ENCODE measurements around the gene CSF1R. TPM values are rescaled to one million over a fixed set of nuclear protein-coding genes. Genes with fewer than 3 reads are reported as not detected.

The CSF1R gene
- total RNA-seq, 2 experiments from 2014 or later = not detected

DNA sequence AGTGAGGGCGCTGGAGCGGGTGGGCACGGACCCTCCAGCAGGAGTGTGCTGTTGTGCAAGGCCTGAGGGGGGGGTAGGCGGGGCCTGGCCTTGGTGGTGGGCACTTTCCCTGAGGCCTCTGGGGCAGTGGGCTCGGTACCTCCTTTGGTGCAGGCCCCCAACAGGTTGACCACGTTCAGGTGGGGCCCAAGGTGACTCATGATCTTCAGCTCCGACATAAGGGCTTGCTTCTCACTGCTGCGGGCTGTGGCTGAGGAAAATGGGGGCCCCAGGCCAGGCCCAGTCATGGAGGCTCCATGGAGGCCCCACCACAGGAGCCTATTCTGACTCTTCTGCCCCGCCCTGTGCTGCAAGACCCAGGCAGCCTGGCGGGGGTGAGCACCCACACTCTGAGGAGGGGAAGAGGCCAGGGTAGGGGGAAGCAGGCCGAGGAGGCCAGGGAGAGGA lies 37.8 kb upstream of the CSF1R start:
- Mint-ChIP-seq H3K9me3 (no peaks in the 10 kb centered on the region), H3K4me1 (no peaks in the 10 kb centered on the region), H3K4me3 (no peak overlapping the region), H3K36me3 (no peaks in the 10 kb centered on the region), H3K27ac (no peak overlapping the region), H3K27me3 (no peaks in the 10 kb centered on the region)
- DNase-seq = no peak

DNA sequence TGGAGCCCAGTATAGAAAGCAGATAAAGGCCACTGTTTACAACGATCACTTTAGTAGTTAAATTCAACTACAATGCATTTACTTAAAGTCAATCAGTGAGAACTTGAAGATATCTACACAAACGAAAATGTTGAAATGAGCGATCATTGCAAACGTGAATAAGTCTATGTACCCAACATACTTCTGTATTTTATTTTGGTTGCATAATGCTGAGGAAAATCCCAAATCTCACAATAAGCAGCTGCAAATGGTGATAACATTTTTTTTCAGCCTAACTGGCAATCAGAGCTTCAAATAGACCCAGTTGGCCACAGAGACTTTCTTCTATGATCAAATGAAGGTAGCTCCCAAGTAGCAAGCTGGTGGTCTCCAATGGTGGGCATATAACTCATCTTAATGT lies 37.2 kb upstream of the CSF1R start:
- no peaks in the 10 kb centered on the region for H3K9me3 Mint-ChIP-seq

GRCh38 chr5:150122536-150123481 lies 36.5 kb upstream of the CSF1R start:
- H3K27me3 Mint-ChIP-seq = no peaks in the 10 kb centered on the region
- no peaks in the 10 kb centered on the region for H3K4me1 Mint-ChIP-seq
- no peaks in the 10 kb centered on the region for H3K36me3 Mint-ChIP-seq
- H3K27ac Mint-ChIP-seq = no peak overlapping the region
- H3K9me3 Mint-ChIP-seq = no peaks in the 10 kb centered on the region
- no peak overlapping the region for H3K4me3 Mint-ChIP-seq
- no peak for DNase-seq

More for the DNA sequence above, 37.2 kb upstream of the CSF1R start:
- H3K27me3 Mint-ChIP-seq = no peaks in the 10 kb centered on the region
- DNase-seq = no peak
- H3K4me1 Mint-ChIP-seq = no peaks in the 10 kb centered on the region
- H3K4me3 Mint-ChIP-seq = no peak overlapping the region
- H3K27ac Mint-ChIP-seq = no peak overlapping the region
- H3K36me3 Mint-ChIP-seq = no peaks in the 10 kb centered on the region

DNA sequence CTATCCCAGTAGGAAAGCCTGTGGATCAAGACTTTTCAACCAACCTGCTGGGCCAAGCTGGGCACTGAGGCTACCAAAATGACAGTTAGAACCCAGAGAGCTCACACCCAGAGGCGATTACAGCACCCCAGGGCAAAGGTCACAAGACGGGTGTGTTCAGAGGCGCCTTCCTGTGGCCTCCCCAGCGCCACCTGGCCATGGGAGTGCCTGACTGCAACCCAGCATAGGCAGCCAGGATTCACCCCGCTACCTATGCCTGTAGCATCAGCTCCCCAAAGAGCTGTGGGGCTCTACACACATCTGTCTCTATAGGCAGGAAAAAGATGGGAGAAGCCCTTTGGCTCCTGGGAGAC lies 35.8 kb upstream of the CSF1R start:
- H3K4me3 Mint-ChIP-seq = no peak overlapping the region
- peak; percentile 23 for DNase-seq
- H3K27ac Mint-ChIP-seq = no peak overlapping the region
- H3K27me3 Mint-ChIP-seq = no peaks in the 10 kb centered on the region
- no peaks in the 10 kb centered on the region for H3K36me3 Mint-ChIP-seq
- no peaks in the 10 kb centered on the region for H3K4me1 Mint-ChIP-seq
- no peaks in the 10 kb centered on the region for H3K9me3 Mint-ChIP-seq

- Mint-ChIP-seq H3K36me3 (no peaks in the 10 kb centered on the region), H3K4me1 (no peaks in the 10 kb centered on the region), H3K27ac (no peak overlapping the region), H3K4me3 (no peak overlapping the region), H3K9me3 (no peaks in the 10 kb centered on the region), H3K27me3 (no peaks in the 10 kb centered on the region)
- DNase-seq = no peak
Observed at GRCh38 chr5:150121448-150122157, 35.2 kb upstream of the CSF1R start.

GRCh38 chr5:150120617-150121447 lies 34.5 kb upstream of the CSF1R start:
- Mint-ChIP-seq H3K4me1 (no peaks in the 10 kb centered on the region), H3K4me3 (no peak overlapping the region), H3K27me3 (no peaks in the 10 kb centered on the region), H3K27ac (no peak overlapping the region), H3K36me3 (no peaks in the 10 kb centered on the region), H3K9me3 (no peaks in the 10 kb centered on the region)
- no peak for DNase-seq

DNA sequence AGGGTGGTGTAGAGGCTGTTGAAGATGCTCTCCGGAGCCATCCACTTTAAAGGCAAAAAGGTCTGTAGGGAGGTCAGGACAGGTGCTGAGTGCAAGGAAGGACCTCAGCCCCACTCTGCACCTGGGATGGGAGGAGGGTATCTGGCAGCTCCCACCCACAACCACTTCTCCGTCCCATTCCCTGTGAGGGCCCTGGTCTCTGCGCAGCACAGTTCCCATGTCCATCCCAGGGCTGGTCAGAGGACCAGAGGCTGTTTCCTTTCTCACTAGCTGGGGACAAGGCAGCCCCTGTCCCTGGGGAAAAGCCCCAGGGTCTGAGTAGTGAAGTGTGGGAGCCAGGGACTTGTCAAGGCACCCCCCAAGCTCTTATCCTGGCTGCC lies 33.7 kb upstream of the CSF1R start:
- Mint-ChIP-seq H3K27me3 (no peaks in the 10 kb centered on the region), H3K4me3 (no peak overlapping the region), H3K36me3 (no peaks in the 10 kb centered on the region), H3K4me1 (no peaks in the 10 kb centered on the region), H3K27ac (no peak overlapping the region), H3K9me3 (no peaks in the 10 kb centered on the region)
- no peak for DNase-seq

DNA sequence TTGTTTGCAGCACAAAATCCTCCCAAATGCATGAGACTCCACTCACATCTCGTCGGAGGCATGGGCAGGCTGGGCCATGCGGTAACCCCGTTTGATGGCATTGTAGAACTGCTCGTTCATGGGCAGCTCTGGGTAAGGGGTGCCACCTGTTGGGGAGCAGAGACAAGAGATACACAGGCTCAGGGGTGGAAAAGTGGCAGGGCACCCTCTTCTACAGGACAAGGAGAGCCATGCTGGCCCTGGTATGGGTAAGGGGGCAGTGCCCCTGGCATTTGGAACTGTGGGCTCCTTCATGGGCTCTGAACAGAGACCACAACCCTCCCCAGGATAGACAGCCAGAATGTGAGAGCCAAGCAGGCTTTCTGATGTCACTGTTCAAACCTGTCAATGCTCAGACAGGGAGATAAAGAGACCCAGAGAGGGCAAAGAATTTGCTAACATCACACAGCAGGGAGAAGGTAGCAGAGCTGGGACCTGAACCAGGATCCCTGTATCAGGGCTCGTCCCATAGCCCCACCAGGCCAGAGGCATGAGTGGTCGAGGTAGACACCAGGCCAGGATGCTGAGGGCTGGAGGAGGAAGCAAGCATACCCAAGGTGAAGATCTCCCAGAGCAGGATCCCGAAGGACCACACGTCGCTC lies 33.2 kb upstream of the CSF1R start:
- Mint-ChIP-seq H3K27ac (no peak overlapping the region), H3K27me3 (no peaks in the 10 kb centered on the region), H3K4me1 (no peaks in the 10 kb centered on the region), H3K4me3 (no peak overlapping the region), H3K9me3 (no peaks in the 10 kb centered on the region), H3K36me3 (no peaks in the 10 kb centered on the region)
- no peak for DNase-seq

DNA sequence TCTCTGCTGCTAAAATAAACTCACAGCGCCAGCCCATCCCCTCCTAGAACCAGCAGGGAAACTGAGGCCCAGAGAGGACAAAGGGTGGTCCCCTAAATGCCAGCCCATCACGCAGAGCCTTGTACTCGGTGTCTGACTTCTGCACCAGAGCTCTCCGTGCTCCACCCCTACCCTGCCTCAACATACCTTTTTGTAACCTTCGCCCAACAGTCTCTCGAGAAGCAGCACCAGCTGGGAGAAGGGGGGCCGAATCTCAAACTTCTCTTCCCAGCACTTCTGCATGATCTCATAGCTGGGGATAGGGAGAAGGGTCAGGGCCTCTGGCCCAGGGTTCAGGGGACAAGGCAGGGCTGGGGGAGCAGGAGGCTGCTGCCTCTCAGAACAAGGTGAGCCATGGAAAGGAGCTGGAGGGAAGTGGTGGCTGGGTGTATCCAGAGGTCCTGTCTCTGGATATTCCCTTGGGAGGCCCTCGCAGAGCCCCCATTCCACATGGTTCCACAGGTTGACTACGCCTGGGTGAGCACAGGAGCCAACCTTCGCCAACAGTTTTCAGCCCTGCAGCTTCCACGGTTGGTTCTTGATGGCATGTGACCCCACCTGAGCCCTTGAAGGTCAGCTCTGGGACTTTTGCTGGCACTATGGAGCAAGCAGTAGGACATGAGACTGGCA lies 32.3 kb upstream of the CSF1R start:
- Mint-ChIP-seq H3K4me1 (no peaks in the 10 kb centered on the region), H3K27ac (no peak overlapping the region), H3K9me3 (no peaks in the 10 kb centered on the region), H3K4me3 (no peak overlapping the region), H3K36me3 (no peaks in the 10 kb centered on the region), H3K27me3 (no peaks in the 10 kb centered on the region)
- no peak for DNase-seq

DNA sequence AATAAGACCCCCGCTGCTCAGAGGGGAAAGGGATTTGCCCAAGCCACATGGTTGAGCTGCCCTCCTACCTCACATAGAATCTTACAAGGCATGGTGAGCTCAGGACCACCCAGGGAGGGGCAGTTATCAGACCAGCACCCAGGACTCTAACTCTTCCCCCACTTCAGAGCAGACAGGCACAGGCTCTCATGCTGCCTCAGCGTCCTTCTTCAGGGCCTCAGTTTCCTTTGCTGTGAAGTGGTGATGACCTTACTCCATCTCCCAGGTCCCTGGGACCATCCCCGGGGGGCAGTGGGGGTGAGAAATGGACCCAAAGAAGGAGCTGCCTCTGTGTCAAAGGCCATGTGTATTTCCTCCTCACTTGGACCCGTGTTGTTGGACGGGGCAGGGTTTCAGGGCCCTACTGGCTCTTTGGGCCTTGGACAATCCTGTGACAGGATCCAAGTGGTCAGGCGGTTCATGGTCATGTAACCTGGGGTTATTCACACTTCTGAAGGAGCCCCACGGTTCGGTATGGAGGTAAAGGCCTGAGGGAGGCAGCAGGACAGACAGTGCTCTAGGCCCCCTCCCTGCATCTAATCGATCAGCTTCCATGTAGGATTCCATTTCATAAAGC lies 31.7 kb upstream of the CSF1R start:
- no peaks in the 10 kb centered on the region for H3K9me3 Mint-ChIP-seq

GRCh38 chr5:150116667-150117400 lies 30.5 kb upstream of the CSF1R start:
- no peaks in the 10 kb centered on the region for H3K4me1 Mint-ChIP-seq
- no peak for DNase-seq

More for the DNA sequence above, 31.7 kb upstream of the CSF1R start:
- Mint-ChIP-seq H3K4me3 (no peak overlapping the region), H3K36me3 (no peaks in the 10 kb centered on the region), H3K27me3 (no peaks in the 10 kb centered on the region), H3K4me1 (no peaks in the 10 kb centered on the region), H3K27ac (no peak overlapping the region)
- no peak for DNase-seq

GRCh38 chr5:150114773-150115408 lies 28.5 kb upstream of the CSF1R start:
- Mint-ChIP-seq H3K27ac (no peak overlapping the region), H3K9me3 (no peaks in the 10 kb centered on the region), H3K36me3 (no peaks in the 10 kb centered on the region), H3K27me3 (no peaks in the 10 kb centered on the region), H3K4me1 (no peaks in the 10 kb centered on the region), H3K4me3 (no peak overlapping the region)
- DNase-seq = no peak

More at GRCh38 chr5:150116667-150117400, 30.5 kb upstream of the CSF1R start:
- H3K27ac Mint-ChIP-seq = no peak overlapping the region
- H3K4me3 Mint-ChIP-seq = no peak overlapping the region
- no peaks in the 10 kb centered on the region for H3K36me3 Mint-ChIP-seq
- no peaks in the 10 kb centered on the region for H3K27me3 Mint-ChIP-seq
- no peaks in the 10 kb centered on the region for H3K9me3 Mint-ChIP-seq

DNA sequence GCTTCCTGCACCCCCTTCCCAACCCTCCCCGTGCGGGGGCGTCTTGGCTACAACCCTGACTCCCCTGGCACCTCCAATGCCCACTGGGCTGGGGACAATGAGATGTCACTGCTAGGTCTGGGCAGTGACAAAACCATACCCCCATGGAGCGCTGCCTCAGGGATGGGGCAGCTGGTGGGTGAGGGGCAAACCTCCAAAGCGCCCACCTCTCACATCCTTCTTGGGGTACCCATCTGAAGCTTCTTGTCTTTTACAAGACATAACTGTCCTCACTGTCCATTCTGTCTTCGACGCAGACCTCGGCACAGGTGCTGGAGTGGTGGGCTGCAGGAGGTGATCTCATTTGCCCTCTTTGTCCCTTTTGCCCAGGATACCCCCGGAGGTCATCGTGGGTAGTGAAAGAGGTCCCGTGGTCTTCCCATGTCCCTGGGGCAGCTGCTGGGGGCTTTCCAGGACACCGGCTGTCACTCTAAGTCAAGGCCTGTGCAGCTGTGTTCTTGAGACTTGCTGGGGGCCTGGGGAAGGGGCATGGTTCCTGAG lies 27.8 kb upstream of the CSF1R start:
- H3K27ac Mint-ChIP-seq = no peak overlapping the region
- no peak for DNase-seq
- no peaks in the 10 kb centered on the region for H3K4me1 Mint-ChIP-seq
- no peaks in the 10 kb centered on the region for H3K27me3 Mint-ChIP-seq
- no peak overlapping the region for H3K4me3 Mint-ChIP-seq
- no peaks in the 10 kb centered on the region for H3K9me3 Mint-ChIP-seq
- no peaks in the 10 kb centered on the region for H3K36me3 Mint-ChIP-seq

Measured in activated naive CD8-positive, alpha-beta T cell treated with anti-CD3 and anti-CD28 coated beads for 36 hours (primary cell).